HG02852 (cell line): ENCODE measurements around the gene IFITM1.
"Not testable (repeated sequence)": the region's sequence is repeated elsewhere in the genome, so short reads cannot be mapped to it uniquely, and the experiment has no call there.

Source experiments
- ATAC-seq: cut with Tn5 transposase; IDR thresholded peaks from one replicate; pipeline ENCODE4 v1.9.1; 2021; ENCODE audit warnings: mild to moderate bottlenecking, moderate library complexity; ENCODE audit not compliant: unreplicated experiment

The IFITM1 gene

DNA sequence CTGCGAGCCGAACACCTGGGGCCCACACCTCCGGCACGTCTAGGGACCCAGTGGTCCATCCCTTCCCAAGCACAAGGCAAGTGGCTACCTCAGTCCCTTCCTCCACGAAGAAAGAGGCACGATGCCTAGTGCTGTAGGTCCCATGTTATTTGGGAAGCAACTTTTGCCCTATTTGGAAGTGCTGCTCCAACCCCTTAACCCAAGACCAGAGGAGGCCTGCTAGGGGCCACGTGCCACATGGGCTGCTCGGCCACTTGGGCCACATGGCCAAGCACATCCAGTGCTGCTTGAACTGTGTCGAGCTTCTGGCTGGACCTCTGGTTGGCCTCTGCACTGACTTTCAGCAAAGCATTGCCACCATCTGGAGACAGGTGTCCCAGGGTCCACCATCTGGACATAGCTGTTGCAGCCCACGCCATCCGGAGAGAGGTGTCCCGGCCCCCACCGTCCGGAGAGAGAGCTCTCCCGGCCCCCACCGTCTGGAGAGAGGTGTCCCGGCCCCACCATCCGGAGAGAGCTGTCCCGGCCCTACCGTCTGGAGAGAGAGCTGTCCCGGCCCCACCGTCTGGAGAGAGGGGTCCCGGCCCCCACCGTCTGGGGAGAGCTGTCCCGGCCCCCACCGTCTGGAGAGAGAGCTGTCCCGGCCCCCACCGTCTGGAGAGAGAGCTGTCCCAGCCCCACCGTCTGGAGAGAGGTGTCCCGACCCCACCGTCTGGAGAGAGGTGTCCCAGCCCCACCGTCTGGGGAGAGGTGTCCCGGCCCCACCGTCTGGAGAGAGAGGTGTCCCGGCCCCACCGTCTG, 49.0 kb downstream of the IFITM1 start:
- ATAC-seq: no peak

- not testable (repeated sequence) for ATAC-seq
Measured at GRCh38 chr11:363443-363805, 49.6 kb downstream of the IFITM1 start.

GRCh38 chr11:363948-364761, 50.3 kb downstream of the IFITM1 start:
- ATAC-seq: no peak
